ENCODE results near the gene PHOX2A. TPM values are rescaled to one million over a fixed set of nuclear protein-coding genes. Genes with fewer than 3 reads are reported as not detected.

PHOX2A gene
- total and polyA plus RNA-seq, 2 of the 13 experiments (the other 11 are each of a cell fraction or from before 2014, with no cell fraction given), result not detected

GRCh38 chr11:72274435-72274834 lies 30.5 kb upstream of the PHOX2A start:
- ChIA-PET POLR2A (no interaction called here), CTCF (ENCODE audit: low intra/inter-chr PET ratio, low total read pairs) (no interaction called here)
- ATAC-seq, result no peak
- Histone ChIP-seq H3K4me1 (ENCODE audit: insufficient read depth, low read length) (peaks cover 19% of the 10 kb centered on the region), H2AFZ (ENCODE audit: low read length) (no peak overlapping the region), H3K4me2 (ENCODE audit: low read depth, low read length) (no peak overlapping the region), H3K27ac (ENCODE audit: extremely low read length, insufficient read depth, low read length) (no peak overlapping the region), H3K79me2 (ENCODE audit: insufficient read depth, low read length) (no peaks in the 10 kb centered on the region), H3K36me3 (replicated peaks in 1 of 2; ENCODE audit: control insufficient read depth in 1 of 2, insufficient read depth in 2 of 2, low read length in 2 of 2) (no peaks in the 10 kb centered on the region), H3K9ac (ENCODE audit: insufficient read depth, low read depth, low read length) (no peak overlapping the region), H4K20me1 (ENCODE audit: insufficient read depth, low read length) (no peaks in the 10 kb centered on the region), H3K27me3 (ENCODE audit: control insufficient read depth in 1 of 2, insufficient read depth in 2 of 2, low read length in 2 of 2) (no peaks in the 10 kb centered on the region; a peak in 1 of 5 replicates), H3K9me3 (ENCODE audit: low read length) (no peaks in the 10 kb centered on the region), H3K4me3 (replicated peaks in 1 of 3; ENCODE audit: insufficient read depth in 1 of 3, low read depth in 2 of 3, low read length in 3 of 3) (no peak overlapping the region)
- no peak for DNase-seq (ENCODE audit: low spot score)
- intact Hi-C loops (cut with micrococcal nuclease; ENCODE audit: unreplicated experiment) (no loop called here), in situ Hi-C loops (cut with HindIII; ENCODE audit: extremely low pct_ligation_motif_present, low pct_unique_long_range_greater_than_20kb) (no loop called here)
- BruUV-seq (replicated peaks), result no TSS peak
- whole genome bisulfite sequencing (ENCODE audit: low lambda C conversion rate), result 25% methylated on average over 6 of the region's 6 CpGs
- no peak for TF ChIP-seq ZC3H13 (CRISPR knock-in tag; IDR thresholded peaks at IDR 0.05)
- TF ChIP-seq CEBPB (IDR thresholded peaks at IDR 0.05; ENCODE audit: borderline replicate concordance, low read depth, low read length), result 0 out of 2 replicates have a peak, but pooled peaks have one; percentile 2
- no peak for FAIRE-seq

- DNase-seq (ENCODE audit: low spot score), result no peak
- peaks cover 30% of the 10 kb centered on the region for H3K4me1 ChIP-seq (ENCODE audit: insufficient read depth, low read length)
- BruUV-seq (replicated peaks), result no TSS peak
- H3K79me2 ChIP-seq (ENCODE audit: insufficient read depth, low read length), result no peaks in the 10 kb centered on the region
- H3K9me3 ChIP-seq (ENCODE audit: low read length), result no peaks in the 10 kb centered on the region
- intact Hi-C loops (cut with micrococcal nuclease; ENCODE audit: unreplicated experiment) (no loop called here), in situ Hi-C loops (cut with HindIII; ENCODE audit: extremely low pct_ligation_motif_present, low pct_unique_long_range_greater_than_20kb) (no loop called here)
- ATAC-seq, result no peak
- no peak overlapping the region for H3K4me3 ChIP-seq (replicated peaks in 1 of 3; ENCODE audit: insufficient read depth in 1 of 3, low read depth in 2 of 3, low read length in 3 of 3)
- H3K36me3 ChIP-seq (replicated peaks in 1 of 2; ENCODE audit: control insufficient read depth in 1 of 2, insufficient read depth in 2 of 2, low read length in 2 of 2), result no peaks in the 10 kb centered on the region
- no peaks in the 10 kb centered on the region for H4K20me1 ChIP-seq (ENCODE audit: insufficient read depth, low read length)
- no peak overlapping the region for H3K9ac ChIP-seq (ENCODE audit: insufficient read depth, low read depth, low read length)
- no peak overlapping the region for H2AFZ ChIP-seq (ENCODE audit: low read length)
- FAIRE-seq, result no peak
- H3K27me3 ChIP-seq (ENCODE audit: control insufficient read depth in 1 of 2, insufficient read depth in 2 of 2, low read length in 2 of 2), result no peaks in the 10 kb centered on the region; a peak in 1 of 5 replicates
- WGBS (ENCODE audit: low lambda C conversion rate), result 3% methylated on average over 1 of the region's 1 CpG
- CTCF ChIA-PET (ENCODE audit: low intra/inter-chr PET ratio, low total read pairs), result no interaction called here
- H3K4me2 ChIP-seq (ENCODE audit: low read depth, low read length), result no peak overlapping the region
- POLR2A ChIA-PET, result no interaction called here
- no peak overlapping the region for H3K27ac ChIP-seq (ENCODE audit: extremely low read length, insufficient read depth, low read length)
- TF ChIP-seq ZNF619 (CRISPR knock-in tag; IDR thresholded peaks at IDR 0.05) (no peak), PATZ1 (CRISPR knock-in tag; IDR thresholded peaks at IDR 0.05) (no peak), MLXIP (CRISPR knock-in tag; IDR thresholded peaks at IDR 0.05; ENCODE audit: borderline replicate concordance) (no peak), ZSCAN29 (CRISPR knock-in tag; conservative IDR thresholded peaks at IDR 0.05) (no peak), TBP (CRISPR knock-in tag; IDR thresholded peaks at IDR 0.05) (no peak), E2F2 (CRISPR knock-in tag; IDR thresholded peaks at IDR 0.05; ENCODE audit: borderline replicate concordance) (no peak), TGIF2 (CRISPR knock-in tag; IDR thresholded peaks at IDR 0.05) (no peak), RAD51 (IDR thresholded peaks at IDR 0.05; ENCODE audit: borderline replicate concordance) (no peak), ZNF253 (CRISPR knock-in tag; IDR thresholded peaks at IDR 0.05; ENCODE audit: borderline replicate concordance) (no peak), BRCA1 (CRISPR knock-in tag; IDR thresholded peaks at IDR 0.05) (no peak), ZNF615 (CRISPR knock-in tag; IDR thresholded peaks at IDR 0.05; ENCODE audit: borderline replicate concordance) (no peak), CENPT (CRISPR knock-in tag; IDR thresholded peaks at IDR 0.05; ENCODE audit: low read depth) (no peak)
Observed at GRCh38 chr11:72271980-72272379, 28.0 kb upstream of the PHOX2A start.
